ENCODE data around the gene PKNOX1.
"Not testable (repeated sequence)": the region's sequence is repeated elsewhere in the genome, so short reads cannot be mapped to it uniquely, and the experiment has no call there.

PKNOX1 gene

DNA sequence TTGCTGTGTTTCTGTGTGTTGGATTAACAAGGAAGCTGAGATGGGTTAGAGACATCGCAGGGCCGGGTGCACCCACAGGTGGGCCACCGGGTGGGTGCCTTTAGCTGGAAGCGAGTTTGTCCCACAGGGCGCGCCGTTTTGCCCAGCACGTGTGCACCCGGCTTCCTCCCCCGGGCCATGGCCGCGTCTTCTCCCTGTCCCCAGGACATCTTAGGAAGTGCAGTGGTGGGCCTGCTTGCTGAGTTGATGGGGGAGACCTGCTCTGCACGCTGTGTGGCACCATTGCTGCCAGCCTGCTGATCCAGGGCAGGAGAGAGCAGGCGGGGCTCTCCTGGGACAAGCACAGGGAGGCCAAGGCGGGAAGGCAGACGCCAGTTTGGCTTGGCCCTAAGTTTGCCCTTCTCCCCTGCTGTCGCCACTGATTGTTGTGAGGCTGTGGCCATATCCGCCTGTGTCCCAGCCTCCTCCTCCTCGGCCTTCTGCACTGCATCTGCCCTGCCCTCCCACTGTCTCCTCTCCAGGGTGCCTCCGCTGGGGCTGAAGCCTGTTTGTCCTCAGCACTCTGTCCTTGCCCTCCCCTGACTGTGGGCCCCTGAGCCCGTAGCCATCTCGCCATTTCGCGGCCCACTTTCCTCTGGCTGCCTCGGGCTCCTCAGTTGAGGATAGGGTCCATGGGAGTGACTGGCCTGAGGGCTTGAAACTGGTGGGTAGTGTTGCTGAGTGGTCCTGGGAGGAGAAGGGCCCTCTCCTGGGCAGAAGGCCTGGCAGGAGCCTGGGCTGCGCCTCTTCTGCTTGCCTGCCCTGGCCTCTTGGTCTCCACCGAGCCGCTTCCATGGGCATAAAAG, 47.6 kb downstream of the PKNOX1 start:
- DNase-seq = no peak

DNA sequence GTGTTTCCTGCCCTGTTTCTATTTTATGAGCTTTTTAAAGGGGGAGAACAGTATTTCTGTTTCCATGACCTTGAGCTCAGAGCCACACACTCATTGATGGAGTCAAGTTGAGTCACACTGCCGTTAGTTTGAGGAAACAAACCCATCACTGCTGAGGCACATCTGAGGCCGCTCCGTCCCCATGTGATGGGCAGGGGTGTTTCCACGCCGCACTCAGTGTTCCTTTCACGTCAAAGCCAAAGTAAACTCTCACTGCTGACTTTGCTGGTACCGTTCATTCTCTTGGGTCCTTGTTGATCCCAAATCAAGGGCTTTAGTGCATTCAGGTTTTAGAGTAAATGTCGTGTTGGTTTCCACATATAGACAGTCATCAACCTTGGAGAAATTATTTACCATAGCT, 48.8 kb downstream of the PKNOX1 start:
- no peak for DNase-seq

DNA sequence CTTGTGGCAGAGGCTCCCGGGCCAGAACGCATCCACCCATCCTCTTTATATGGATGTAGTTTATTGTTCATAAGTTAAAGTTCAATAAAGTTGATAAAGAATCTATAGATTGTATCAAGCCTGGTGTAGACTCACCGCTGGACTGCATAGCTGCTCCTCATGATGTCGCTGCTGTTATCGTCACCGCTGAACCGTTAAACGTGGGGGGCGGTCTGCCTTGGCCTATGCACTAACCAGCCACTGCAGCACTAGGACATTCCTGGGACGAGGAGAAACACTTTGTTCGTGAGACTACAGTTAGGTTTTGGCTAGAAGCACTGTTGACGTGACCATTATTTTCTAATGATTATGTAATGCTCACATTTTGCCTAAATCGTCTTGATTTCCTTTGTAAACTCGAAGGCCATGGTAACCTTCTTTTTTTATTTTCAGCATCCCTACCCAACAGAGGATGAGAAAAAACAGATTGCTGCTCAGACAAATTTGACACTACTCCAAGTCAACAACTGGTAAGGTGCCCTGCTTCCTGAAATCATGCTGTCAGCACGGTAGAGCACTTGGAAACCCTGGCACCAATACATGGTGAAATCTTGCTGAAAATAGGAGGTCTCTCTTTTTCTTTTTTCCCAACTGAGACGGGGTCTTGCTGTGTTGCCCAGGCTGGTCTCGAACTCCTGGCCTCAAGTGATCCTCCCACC, 50.2 kb downstream of the PKNOX1 start:
- DNase-seq = no peak

DNA sequence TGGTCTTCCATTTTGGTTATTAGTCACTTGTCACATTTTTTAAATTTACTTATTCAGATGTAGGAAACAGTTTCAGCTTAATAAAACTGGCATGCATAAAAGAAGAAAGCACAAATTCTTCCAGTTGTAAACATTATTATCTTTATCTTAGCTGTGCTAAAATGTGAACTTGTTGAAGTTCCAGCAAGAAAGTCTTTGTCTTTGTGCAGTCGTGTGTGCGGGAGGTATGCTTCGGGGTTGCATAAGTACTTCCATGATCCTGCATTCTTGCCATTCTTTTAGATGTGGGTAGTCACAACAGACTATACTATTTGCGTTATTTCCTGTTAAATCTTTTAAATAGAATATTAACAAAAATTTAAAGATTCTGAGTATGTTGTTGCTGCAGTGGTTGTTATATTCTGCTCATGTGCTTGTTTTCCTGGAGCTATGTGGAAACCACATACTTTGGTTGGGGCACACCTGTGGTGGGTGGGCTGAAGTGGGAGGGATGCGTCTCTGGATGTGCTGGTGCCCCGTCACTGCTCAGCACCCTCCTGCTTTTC, 51.3 kb downstream of the PKNOX1 start:
- no peak for DNase-seq

DNA sequence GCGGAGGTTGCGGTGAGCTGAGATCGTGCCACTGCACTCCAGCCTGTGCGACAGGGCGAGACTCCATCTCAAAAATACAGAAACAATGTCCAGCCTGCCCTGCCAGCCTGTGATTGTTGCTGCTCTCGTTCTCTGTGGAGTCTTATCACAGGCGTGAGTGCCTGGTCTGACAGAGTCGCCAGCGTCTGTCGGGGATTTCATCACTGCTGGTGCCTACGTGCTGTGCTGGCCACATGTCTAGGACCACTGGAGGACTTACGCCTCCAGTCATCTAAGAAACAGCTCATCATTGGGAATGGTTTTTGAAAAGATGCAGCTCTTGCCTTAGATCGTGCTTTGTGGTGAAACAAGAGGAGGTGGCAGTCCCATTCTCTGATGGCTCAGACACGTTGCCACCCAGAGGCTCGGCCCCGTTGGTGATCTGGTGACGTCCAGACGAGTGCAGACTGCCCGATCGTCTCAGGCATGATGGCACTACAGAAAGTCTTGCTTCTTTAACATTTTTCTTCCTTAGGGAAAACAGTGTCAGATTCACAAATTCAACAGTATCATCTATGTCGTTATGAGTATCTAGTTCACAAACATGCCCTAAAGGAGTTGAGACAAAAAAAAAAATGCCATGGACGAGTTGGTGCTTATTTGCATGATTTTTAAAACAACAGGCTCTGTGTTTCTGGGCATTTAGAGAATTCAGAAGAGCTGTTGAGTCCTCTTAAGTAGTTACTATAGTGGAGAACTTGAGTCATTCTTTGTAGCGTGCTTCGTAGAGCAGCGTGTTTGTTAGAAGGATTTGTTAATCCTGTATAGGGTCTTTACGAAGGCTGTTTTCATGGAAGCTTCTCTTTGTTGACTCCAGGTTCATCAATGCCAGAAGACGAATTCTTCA, 53.7 kb downstream of the PKNOX1 start:
- peak; percentile 10 for DNase-seq

DNA sequence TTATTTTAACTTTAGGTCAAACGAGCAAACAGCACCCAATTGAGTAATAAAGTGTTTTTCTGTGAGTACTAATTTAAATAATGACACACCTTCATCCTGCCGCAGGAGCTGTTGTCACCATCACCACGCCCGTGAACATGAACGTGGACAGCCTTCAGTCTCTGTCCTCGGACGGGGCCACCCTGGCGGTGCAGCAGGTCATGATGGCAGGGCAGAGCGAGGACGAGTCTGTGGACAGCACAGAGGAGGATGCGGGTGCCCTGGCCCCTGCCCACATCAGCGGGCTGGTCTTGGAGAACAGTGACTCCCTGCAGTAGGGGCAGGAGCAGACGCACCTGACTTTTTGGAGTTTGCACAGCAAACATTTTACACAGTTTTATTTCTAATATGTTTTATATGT, 55.4 kb downstream of the PKNOX1 start:
- DNase-seq = no peak

DNA sequence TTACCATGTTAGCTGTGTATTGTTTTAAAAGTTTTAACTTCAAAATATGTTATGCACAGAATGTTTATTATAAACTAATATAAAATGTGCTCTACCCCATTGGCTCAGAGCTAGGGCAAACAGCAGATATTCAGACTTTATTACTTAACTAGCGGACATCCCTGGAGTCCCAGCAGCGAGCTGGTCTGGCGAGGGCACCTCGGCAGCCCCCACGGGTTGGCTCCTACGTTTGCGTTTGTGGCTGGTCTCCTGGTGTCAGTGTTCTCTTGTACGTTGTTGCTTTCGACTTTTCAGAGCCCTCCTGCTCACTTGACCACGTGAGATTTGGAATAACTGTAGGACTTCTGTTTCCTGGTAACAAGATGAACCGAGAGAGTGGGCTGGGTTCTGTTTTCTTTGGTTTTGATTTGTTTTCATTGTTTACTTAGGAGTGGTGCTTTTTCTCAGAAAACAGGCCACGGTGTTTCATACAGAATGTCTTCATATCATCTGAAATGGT, 56.8 kb downstream of the PKNOX1 start:
- DNase-seq = no peak

DNA sequence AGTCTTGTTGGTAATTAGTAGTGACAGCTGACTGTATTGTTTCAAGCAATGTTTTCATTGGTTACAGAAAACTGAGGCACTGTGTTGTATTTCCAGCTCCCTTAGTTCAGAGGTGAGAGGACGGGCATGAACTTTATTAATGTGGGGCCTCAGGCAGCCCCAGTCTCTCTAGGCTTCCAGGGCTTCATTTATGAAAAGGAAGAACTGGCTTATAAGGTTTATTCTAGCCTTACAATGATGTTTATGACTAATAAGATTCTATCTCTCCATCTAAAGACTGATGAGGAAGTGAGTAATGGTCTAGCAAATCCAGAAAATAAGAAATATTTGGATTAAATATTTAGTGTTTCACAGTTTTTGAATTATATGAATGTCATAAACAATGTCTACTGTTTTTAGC, 59.7 kb downstream of the PKNOX1 start:
- no peak for DNase-seq

DNA sequence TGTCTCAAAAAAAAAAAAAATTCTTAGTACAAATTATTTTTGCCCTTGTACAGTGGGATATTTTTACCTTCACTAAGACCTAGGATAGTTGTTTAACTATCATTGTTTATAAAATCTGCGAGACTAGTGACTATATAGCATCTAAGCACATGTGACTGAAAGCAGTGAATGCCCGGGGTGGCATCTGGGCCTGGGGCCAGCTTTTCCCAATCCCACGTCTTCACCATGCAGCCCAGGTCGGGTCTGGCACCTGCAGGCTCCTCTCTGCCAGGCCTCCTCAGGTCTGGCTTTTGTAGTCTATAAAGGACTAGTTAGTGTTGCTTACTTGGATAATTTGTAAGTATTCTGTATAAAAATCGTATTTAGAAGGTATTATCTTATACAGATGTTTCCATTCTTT, 60.5 kb downstream of the PKNOX1 start:
- no peak for DNase-seq

DNA sequence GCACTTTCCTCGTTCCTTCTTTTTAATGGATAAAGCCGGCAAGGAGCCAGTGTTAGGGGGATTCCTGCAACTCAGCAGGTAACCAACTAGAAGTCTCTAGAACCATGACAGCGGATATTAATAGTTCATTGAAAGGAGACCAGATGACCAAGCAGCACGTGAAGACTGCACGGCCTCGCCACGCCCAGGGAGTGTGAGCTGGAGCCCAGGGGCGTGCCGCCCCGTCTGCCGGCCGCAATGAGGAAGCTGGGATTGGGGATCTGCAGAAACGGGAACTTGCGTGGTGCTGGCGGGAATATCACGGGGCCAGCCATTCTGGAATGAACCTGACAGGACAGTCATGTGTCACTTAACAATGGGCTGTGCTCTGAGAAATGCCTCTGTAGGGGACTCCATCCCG, 62.5 kb downstream of the PKNOX1 start:
- DNase-seq = not testable (repeated sequence)

DNA sequence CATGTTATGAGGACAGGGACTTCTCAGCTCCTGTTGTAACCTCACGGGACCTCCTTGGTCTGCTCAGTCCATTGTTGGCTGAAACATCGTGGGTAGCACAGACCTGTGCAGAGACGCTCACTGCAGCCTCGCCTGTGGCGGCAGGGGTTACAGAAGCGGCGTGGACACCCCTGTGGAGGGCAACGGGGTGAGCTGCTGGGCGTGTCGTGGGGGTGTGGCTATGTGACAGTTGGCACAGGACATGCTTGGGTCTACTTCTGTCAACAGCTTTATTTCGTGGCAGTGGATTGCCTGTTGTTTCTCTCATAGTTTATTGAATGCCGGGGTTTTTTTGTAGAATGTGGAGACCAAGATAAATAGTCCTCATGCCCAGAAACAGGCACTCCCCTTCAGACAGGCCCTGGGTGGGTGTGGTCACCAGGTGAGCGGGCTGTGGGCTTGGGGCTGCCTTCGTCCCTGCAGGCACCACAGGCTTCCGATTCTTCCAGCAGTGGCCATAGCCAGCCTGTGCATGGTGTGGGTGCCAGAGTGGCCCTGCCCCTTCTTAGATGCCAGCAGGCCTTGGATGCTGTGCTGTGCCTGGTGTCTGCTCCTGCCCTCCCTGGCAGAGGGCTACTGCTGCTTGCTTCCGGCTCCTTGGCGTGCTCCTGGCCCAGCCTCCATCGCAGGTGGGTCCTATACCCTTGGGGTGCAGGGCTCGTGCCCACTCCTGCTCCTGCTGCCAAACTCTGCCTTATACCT, 63.7 kb downstream of the PKNOX1 start:
- DNase-seq = not testable (repeated sequence)

DNA sequence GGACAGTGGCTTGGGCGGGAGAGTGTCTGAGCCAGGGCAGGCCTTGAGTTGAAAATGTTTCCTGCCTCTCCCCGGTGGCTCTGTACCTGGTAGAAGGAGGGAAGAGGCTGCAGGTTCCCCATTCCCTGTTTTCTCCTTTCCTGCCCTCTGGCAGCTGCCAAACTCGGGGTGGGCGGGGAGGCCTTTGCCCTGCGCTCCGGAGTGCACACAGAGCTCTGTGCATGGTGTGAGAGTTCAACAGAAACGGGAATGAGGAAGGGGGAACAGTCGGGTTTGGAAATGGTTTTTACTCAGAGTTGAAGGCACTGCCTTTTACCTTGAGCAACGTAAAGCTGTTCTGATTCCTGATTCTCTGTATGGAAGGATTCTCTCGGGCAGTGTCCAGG, 64.3 kb downstream of the PKNOX1 start:
- not testable (repeated sequence) for DNase-seq

DNA sequence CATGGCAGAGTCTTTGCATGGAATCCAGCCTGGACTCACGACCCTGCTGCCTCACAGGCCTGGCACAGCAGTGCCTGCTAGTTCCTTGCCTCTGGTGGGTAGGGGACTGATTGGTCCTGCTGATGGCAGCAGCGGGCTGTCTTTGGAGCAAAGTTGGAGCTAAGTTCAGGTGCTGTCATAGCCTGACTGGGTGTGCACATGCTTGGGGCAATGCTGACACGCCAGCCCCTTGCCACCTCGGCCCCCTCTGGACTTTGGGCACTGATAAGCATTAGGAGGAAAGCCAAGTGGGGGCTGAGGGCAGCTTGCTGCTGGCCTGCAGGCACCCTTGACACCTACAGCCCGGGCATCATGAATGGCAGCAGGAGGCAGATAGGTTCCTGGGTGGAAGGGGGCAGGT, 67.8 kb downstream of the PKNOX1 start:
- DNase-seq = not testable (repeated sequence)

DNA sequence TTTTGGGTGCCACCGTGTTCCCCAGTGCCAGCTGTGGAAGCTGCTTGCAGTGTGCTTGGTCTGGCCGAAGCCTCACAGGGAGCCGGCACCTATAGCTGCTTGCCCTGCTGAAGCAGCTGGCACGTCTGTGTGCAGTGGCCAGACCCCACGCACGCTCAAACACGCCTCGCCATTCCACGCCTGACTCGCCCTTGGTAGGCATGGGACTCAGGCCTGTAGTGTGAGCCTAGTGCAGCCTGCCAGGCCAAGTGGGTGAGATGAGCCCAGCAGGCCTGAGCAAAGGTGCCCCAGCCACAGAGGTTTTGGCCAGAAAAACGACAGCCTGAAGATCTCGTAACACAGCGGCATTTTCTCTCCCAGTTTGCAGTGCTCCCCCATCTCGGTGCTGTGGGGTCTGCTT, 68.9 kb downstream of the PKNOX1 start:
- not testable (repeated sequence) for DNase-seq

DNA sequence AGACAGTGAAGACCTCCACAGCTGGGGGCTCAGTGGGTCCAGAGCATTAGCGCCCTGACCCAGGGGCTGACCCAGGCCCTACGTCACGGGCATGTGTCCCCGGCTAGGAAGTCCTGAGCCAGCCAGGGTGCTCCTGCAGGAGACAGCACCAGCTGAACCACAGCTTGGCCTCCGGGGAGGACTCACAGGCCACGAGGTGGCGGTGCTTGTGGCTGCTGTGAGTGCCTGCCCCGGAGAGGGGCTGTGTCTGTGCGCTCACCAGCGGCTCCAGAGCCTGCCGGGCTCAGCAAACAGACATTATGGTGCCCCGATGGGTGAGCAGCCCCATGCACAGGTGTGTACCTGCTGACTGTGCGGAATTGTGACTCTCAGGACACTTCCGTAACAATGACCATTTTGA, 70.2 kb downstream of the PKNOX1 start:
- not testable (repeated sequence) for DNase-seq

DNA sequence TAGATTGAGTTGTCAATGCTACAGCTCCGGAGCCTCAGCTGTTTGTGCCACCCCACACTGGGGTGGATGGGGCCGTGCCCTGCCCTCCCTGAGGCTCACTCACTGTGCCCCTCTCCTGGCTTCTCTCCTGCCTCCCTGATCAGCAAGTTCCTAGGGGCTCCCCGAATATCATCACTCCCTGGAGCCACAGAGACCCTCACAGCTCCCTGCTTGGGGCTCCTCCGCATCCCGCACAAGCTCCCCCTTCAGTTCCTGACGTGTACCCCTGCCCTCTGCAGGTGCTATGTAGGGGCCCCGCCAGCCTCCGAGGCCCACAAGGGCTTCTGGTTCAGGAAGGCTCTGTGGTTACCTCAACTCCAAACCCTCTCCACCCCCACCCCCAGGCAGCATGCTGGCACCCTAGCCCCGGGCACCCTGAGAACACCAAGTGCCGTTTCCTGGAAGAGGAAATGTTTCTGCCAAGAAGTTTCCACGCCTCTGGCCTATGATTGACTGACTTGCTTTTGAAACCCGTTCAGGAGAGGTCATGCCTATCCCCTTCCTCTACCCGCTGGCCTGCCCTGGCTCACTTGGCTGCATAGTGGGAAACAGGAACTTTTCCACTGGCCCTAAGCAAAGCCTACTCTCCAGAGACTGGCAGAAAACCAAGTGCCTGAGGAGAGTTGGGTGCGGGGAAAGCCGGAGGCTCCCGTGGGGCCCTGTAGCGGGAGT, 71.0 kb downstream of the PKNOX1 start:
- DNase-seq = not testable (repeated sequence)

DNA sequence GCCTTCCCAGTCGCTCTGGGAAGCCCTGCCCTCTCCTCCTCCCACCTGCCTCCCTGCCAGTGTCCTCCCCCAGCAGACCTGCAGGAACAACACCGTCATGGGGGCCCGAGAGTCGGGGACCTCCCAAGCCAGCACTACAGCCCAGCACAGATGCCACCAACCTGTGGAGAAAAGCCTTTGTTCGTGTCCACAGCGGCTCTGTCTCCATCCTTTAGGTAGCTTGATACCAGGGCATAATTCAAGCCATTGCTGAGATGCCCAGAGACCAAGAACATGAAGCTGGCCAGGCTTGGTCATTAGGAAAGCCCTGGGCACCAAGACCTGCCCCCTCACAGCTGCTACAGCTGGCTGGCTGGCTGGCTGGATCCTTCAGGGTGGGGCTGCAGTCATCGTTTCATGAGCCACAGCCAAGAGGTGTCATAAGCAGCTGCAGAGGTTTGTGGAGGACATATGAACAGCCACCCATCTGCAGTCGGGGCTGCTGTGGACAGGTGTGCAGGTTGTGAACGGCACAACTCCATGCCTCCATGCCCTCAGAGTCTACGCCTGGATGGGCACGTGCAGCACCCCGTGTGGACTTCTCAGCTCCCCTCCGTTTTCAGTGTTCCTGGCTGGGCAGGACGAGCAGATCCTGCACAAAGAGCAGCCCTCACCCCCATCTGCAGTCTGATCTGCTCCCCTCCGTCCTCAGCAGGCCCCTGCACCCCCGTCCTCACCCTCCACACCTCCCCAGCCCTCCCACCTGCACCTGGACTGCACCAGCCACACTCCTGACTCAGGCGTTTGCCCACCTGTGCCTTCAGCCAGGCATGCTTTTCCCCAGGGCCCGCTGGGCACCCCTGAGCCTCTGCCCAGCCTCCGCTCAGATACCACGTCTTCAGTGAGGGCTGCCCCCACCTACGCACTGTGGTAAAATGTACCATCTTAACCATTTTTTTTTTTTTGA, 71.8 kb downstream of the PKNOX1 start:
- DNase-seq = not testable (repeated sequence)

DNA sequence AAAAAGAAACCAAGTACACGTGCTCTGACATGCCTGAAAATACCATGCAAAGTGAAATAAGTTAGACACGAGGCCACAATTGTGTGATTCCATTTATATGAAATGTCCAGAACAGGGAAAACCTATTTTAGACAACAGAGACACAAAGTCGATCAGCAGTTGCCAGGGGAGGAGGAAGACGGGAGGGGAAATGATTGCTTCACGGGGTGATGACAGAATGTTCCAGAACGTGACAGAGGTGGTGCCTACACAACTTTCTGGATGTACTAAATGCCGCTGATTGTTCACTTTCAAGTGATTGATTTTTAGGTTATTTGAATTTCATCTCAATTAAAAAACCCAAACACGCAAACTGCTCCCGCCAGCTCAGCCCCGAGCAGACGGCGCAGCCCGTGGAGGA, 78.8 kb downstream of the PKNOX1 start:
- DNase-seq = not testable (repeated sequence)

DNA sequence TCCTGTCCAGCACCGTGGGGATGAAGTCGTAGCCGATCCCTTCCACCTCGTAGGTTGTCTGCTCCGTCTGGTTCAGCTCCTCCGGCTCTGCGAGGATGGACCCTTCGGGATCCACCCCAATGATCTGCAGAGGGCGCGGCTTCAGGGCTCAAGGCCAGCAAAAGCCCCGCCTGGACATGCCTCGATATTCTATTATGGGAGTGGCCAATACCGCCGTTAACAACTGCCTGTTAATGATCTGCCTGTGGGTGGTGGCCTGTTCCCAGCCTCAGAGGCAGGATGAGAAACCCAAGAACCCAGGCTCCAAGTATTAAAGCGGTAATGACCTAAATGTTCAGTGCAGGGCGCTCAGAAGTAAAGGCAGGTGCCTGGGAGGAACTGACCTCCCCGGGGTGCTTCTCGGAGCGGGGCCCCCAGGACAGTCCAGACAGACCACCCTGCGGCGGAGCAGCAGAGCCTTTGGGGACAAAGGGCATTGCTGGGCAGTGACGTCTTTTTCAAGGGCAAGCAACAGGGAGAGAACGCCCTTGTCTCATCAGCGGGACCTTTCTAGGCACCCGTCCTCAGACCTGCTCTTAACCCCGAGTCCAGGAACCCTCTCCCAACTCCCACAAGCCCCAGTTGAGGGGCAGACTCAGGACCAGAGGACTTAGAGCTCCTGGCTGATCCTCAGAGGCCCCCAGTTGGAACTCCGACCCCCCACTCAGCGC, 88.7 kb downstream of the PKNOX1 start:
- not testable (repeated sequence) for DNase-seq

Data from NCI-H82 (cell line).